GM18526 (cell line): ENCODE measurements around the gene KCNH6.

Experiments used
- POLR2A ChIP-seq: IDR thresholded peaks from 3 replicates; pipeline ENCODE4 v1.6.1; 2011; ENCODE audit not compliant: insufficient read length; ENCODE audit errors: extremely low read depth

The KCNH6 gene

DNA sequence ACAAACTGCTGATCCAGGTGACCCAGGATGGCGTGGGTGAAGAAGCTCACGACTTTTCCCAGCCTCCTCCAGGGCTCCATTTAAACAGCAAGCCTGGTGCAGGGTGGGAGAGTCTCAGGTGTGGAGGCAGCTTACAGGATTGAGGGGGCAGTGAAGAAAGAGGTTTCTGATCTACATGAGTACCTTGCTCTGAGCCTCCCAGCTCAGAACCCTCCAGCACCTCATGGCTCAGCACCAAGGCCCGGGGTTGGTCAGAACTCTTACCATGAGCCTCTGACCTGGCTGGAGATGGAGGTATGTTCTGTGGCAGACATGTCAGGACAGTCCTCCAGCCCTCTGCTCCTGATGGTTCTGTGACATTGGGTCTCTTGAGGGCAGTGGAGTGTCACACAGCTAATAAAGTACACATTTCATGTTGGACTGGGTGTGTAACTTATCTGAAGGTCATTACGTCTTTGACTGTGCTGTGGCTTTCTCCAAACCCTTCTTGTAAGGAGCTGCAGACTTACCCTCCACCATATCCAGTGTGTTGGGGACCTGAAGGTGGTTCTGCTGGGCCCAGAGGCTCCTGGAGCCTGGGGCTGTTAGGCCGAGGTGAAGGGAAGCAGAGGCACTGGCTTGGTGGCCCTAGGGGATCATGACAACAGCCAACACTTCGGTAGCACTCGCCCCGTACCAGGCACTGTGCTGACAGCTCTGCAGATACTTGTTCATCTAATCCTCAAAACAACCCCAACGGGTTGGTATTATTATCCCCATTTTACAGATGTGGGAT is 23.3 kb downstream of the KCNH6 start:
- no peak for TF ChIP-seq POLR2A

DNA sequence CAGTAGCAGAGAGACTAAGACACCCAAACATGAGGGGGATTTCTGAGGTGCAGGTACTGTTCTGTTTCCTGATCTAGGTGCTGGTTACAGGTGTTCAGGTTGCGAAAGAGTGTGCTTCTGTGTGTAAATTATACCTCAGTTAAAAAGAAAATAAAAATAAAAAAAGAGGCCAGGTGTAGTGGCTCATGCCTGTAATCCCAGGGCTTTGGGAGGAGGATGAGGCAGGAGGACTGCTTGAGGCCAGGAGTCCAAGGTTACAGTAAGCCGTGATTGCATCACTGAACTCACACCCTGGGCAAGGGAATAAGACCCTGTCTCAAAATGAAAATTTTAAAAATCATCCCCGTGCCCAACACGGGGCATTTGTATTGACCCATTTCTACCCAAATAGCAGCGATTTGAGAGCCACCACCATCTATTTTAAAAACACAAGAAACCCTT is 23.9 kb downstream of the KCNH6 start:
- TF ChIP-seq POLR2A: no peak

DNA sequence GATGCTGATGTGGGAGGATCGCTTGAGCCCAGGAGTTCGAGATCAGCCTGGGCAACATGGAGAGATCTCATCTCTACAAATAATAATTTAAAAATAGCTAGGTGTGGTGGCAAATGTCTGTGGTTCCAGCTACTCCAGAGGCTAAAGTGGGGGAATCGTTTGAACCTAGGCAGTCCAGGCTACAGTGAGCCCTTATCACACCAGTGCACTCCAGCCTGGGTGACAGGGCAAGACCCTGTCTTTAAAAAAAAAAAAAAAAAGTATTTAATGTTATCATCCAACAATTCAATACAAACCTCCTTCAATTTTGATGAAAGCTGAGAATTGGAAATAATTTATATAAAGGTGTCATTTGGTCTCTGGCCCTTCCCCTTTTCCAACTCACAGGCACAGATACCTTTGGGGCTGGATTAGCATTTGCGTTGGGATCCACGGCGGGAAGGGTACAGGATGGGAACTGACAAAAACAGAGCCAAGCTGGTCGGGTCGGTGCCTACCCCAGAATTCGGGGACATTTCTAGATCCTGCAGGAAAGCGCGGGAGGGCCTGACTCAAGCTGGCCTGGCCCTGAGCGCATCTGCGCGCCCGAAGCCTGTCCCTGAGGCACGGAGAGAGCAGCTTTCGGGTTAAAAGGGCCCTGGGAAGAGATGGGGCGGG is 26.3 kb downstream of the KCNH6 start:
- no peak for TF ChIP-seq POLR2A

DNA sequence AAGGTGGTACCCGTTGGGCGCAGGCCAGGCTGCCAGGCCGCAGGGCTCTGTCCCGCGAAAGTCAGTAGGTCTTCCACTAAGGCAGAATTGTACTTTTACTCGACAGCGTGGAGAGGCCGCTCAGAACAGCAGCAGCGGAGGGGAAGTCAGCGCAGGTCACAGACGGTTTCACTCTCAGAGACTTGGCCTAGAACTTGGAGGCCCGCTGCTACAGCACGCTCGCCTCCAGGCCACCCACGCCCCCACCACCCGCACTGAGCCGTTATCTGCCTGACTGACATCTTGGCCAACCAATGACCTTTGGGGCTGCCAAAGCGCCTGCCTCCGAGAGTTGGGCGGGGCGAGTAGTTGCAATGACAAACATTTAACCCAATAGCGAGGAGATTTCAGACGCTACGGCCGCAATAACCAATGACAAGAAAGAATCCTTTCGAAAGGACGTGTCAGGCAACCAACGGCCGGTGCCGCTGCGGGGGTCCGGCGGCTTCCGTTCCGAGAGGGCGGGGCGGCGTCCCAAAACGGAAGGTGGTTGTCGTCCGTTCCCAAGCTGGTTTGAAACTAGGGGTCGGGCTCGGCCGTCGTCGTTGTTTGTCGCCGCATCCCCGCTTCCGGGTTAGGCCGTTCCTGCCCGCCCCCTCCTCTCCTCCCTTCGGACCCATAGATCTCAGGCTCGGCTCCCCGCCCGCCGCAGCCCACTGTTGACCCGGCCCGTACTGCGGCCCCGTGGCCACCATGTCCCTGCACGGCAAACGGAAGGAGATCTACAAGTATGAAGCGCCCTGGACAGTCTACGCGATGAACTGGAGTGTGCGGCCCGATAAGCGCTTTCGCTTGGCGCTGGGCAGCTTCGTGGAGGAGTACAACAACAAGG is 27.0 kb downstream of the KCNH6 start, which contains the start of gene DCAF7:
Gene DCAF7, plus strand, starts transcription at position 532 of the 871 bp plus-strand sequence. Its CDS starts 201 bp downstream, at position 733.
- peak; percentile 82 for TF ChIP-seq POLR2A

DNA sequence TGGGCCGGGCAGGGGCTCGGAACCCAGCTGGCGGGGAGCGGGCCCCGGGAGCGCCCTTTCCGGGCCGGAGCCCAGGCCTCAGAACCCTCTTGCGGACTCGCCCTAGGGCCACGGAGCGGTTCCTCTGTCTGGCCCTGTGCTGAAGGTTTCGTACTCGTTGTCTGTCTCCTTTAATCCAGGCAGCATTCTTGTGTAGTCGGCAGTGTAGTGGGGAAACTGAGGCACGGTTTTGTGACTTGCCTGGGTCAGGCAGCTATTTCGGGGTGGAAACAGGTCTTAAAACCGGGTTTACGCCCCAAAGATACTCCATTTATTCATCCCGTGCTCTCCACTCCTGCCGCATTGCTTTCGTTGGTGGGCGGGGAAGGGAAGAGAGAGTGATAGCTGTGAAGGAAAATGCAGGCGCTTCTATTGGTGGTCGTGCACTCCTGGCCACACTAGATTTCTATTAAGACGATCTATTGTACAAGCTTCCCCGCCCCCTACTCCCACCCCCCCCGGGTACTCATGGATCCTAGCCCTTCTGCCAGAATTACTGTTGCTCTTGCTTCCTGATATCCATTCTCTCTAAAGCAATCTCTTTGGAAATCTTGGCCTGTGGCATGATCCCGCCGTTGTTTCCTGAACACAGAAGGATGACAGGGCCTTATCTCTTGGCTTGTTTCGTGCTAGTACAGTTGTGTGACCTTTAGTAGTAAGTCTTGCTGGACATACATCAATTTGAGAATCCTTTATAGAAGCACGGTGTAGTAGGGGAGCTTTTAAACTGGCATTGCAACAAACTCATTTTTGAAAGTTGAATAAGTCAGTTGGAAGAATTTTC is 27.9 kb downstream of the KCNH6 start:
- no peak for TF ChIP-seq POLR2A

DNA sequence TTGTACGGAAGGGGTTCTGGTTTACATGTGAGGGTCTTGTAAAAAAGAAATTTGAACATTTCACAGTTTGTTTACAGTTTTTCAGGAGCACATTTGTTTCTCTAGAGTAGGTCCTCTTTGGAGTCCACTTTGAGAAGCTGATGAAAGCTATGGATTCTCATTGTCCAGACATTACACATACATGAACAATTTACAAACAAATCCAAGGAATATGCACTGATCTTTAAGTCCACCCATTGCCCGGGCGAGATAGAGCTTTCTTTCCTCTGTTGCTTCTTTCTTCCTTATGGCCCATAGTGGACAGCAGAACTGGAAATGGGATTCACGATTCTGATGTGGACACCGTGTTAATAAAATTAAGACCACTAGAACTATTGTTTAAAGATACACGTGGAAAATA is 29.1 kb downstream of the KCNH6 start:
- no peak for TF ChIP-seq POLR2A

DNA sequence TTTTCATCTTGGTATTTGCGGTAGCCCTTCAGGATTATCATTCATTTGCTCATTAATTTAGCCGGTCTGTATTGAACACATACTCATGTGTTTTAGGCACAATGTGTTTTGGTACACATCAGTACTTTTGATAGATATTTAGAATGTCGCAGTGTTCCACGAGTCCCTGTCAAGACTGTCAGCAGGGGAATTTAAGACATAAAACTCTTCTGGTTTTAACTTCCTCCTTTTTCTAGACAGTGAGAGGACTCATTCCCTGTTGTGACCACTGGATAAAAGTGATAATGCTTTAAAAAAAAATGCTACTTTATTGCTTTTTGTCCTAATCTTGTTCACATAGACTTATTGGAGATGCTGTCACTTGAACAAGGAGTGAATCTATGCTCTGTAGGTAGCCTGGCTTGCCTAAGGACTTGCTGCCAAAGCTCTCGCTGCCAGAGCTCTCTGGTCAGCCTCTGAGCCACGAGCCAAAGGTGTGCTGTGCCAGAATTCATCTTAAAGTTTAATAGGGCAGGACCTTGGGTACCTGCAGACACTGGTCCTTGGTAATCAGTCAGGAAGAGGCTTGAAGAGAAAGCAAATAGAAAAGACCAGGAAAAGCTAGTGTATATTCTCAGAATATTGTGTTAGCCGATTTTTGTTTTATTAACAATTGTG is 32.5 kb downstream of the KCNH6 start:
- no peak for TF ChIP-seq POLR2A

DNA sequence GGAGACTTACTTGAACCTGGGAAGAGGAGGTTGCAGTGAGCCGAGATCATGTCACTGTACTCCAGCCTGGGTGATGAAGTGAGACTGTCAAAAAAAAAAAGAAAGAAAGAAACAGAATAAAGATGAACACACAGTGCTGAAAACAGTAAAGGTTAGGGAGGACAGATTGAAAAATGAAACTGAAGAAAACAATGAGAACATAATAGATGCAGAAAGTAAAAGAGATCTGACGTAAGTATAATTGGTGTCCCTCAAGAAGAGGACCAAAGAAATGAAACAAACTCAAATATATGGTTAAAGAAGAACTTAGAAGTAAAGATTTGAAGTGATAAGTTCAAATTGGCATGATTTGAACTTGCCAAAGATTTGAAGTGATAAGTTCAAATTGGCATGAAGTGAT is 34.3 kb downstream of the KCNH6 start:
- TF ChIP-seq POLR2A: no peak

DNA sequence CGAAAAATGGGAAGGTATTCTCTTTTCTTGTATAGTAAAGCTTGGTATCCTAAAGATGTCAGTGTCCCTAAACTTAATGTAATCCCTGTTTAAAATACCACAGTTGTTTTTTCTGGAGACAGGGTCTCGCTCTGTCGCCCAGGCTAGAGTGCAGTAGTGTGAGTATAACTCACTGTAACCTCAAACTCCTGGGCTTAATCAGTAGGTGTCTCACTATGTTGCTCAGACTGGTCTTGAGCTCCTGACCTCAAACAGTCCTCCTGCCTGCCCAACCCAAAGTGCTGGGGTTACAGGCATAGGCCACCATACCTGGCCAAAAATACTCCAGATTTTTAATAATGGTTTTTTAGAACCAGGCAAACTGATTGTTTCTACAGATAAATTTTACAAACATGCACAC is 35.3 kb downstream of the KCNH6 start:
- TF ChIP-seq POLR2A: no peak

DNA sequence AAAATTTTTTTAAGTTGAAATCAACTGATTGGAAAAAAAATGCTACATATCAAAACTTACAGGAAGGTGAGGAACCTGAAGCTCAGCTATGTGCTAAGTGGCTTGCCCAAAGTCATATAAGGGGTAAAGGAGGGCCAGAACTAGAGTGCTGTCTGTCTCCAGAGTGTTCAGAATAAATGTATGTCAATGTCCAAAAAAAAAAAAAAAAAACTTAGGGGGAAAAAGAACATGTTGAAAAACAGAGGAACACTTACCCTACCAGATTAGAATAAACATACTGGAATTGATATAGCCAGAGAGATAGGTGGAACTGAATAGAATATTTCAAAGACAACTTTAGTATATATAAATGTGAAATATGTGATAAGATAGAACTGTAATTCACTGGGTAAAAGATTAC is 38.7 kb downstream of the KCNH6 start:
- TF ChIP-seq POLR2A: no peak

DNA sequence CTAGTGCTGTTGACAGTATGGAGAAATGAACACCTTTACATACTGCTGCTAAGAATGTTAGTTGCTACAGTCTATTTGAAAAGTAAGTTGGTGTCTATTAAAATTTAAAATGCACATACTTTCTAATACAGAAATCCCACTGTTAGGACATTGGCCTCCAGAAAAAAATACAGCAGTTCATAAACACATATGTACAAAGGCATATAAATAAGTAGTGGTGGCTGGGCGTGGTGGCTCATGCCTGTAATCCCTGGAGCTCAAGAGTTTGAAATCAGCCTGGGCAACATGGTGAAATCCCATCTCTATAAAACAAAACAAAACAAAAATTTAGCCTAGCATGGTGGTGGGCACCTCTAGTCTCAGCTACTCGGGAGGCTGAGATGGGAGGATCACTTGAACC is 40.2 kb downstream of the KCNH6 start:
- TF ChIP-seq POLR2A: no peak

DNA sequence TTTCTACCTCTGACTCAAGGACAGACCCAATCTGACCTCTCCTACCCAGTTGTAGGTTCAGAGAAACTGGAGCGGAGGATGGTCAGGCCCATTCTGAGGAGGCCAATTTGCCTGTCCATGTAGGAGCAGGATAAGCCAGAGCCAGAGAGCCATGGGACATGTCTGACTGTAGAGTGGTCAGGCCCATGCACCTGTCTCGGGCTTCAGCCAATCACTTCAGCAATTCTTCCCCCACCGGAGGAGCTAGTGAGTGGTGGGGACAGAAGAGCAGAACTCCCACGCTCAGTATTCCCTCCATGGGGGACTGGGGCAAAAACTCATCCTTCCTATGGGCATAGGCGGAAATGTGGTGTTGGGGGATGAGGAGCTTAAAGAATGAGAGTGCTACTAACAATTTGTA is 41.4 kb downstream of the KCNH6 start:
- TF ChIP-seq POLR2A: no peak

DNA sequence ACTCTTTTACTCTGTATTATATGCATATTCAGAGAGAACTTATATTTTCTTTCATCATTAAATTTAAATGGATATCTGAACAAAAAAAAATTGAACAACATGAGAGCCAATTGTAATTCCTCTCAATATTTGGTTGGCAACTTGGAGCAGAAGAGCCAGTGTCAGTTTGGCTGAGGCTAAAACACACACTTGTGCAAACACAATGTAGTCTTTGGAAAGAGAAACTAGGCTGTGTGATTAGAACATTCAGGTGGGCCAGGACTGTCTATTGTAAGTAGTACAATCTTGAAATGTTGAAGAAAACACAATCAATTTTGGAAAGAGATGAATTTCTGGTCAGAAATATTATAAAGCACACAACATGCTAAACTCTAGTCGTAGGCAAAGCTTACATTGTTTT is 44.1 kb downstream of the KCNH6 start:
- TF ChIP-seq POLR2A: no peak

DNA sequence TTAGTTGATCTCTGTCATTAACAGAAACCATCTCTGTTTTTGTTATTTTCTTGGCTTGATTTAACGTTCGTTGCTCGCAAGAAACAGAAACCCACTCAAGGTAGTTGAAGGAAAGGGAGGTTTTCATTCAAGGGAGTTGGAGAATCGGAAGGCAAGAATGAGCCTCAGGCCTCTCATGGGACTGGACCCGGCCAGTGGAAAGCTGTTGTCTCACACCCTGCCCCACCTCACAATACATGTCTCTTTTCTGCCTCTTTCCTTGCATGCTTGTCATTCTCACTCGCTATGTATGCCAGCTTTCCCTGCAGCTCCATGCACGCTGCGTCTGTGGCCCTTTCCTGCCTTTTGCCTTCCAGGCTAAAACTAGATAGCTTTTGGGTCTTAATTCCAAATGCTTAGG is 45.4 kb downstream of the KCNH6 start:
- TF ChIP-seq POLR2A: no peak
